Fibroblast of skin of right quadriceps (primary cell): ENCODE measurements around the gene RAB29.

ENCODE experiments used
- DNase-seq: peaks from one replicate; pipeline ENCODE4 v3.0.0-alpha.2; 2013

Gene RAB29

GRCh38 chr1:205794011-205794730, 18.9 kb upstream of the RAB29 start:
- no peak for DNase-seq

- DNase-seq, result no peak
Observed at GRCh38 chr1:205792961-205793673, 17.8 kb upstream of the RAB29 start.

GRCh38 chr1:205792481-205792881, 17.2 kb upstream of the RAB29 start:
- DNase-seq, result no peak

- peak; percentile 48 for DNase-seq
Observed at GRCh38 chr1:205791568-205792180, 16.4 kb upstream of the RAB29 start.

- DNase-seq, result no peak
Observed at GRCh38 chr1:205787287-205787916, 12.1 kb upstream of the RAB29 start.

- no peak for DNase-seq
Observed at GRCh38 chr1:205786601-205787000, 11.3 kb upstream of the RAB29 start.

- DNase-seq, result no peak
Observed at GRCh38 chr1:205785446-205785845, 10.2 kb upstream of the RAB29 start.

GRCh38 chr1:205783904-205784303, 8.6 kb upstream of the RAB29 start:
- no peak for DNase-seq

- DNase-seq, result no peak
Observed at GRCh38 chr1:205783433-205783795, 8.1 kb upstream of the RAB29 start.

GRCh38 chr1:205782627-205783432, 7.5 kb upstream of the RAB29 start:
- no peak for DNase-seq

GRCh38 chr1:205780335-205780734, 5.1 kb upstream of the RAB29 start:
- DNase-seq, result no peak

GRCh38 chr1:205777994-205778393, 2.7 kb upstream of the RAB29 start:
- DNase-seq, result no peak

GRCh38 chr1:205775717-205776056, 405 bp upstream of the RAB29 start:
- peak; percentile 57 for DNase-seq

GRCh38 chr1:205774198-205775014, 876 bp downstream of the RAB29 start:
- no peak for DNase-seq

GRCh38 chr1:205772607-205773032, 2.7 kb downstream of the RAB29 start:
- DNase-seq, result peak; percentile 56

GRCh38 chr1:205770618-205771017, 4.7 kb downstream of the RAB29 start:
- DNase-seq, result no peak

- peak; percentile 35 for DNase-seq
Observed at GRCh38 chr1:205769641-205770365, 5.5 kb downstream of the RAB29 start.

- no peak for DNase-seq
Observed at GRCh38 chr1:205767248-205767647, 8.0 kb downstream of the RAB29 start.

GRCh38 chr1:205766570-205766969, 8.7 kb downstream of the RAB29 start:
- no peak for DNase-seq

GRCh38 chr1:205766038-205766437, 9.2 kb downstream of the RAB29 start:
- peak; percentile 60 for DNase-seq

- no peak for DNase-seq
Observed at GRCh38 chr1:205764578-205764977, 10.7 kb downstream of the RAB29 start.
